Chondrocyte (in vitro differentiated cells): Measurements from ENCODE around the gene PHACTR1. TPM values are rescaled to one million over a fixed set of nuclear protein-coding genes. Genes with fewer than 3 reads are reported as not detected.

Experiments
- DNase-seq: peaks from one replicate; pipeline ENCODE4 v3.0.0; 2021; ENCODE audit warnings: mixed read lengths, low spot score
- H3K27ac Mint-ChIP-seq: one replicate; pipeline ENCODE4 v1.8.0; 2021; ENCODE audit warnings: mild to moderate bottlenecking, moderate library complexity, mixed read lengths; ENCODE audit not compliant: unreplicated experiment
- H3K27me3 Mint-ChIP-seq: 2 replicates; pipeline ENCODE4 v1.8.0; 2021; ENCODE audit warnings: low read depth, mixed read lengths
- H3K36me3 Mint-ChIP-seq: 2 replicates; pipeline ENCODE4 v1.8.0; 2021; ENCODE audit warnings: low read depth, mixed read lengths
- H3K4me1 Mint-ChIP-seq: 2 replicates; pipeline ENCODE4 v1.8.0; 2021; ENCODE audit warnings: low read depth, mild to moderate bottlenecking, mixed read lengths
- H3K4me3 Mint-ChIP-seq: one replicate; pipeline ENCODE4 v1.8.0; 2021; ENCODE audit warnings: mild to moderate bottlenecking, moderate library complexity, mixed read lengths; ENCODE audit not compliant: unreplicated experiment
- H3K9me3 Mint-ChIP-seq: 2 replicates; pipeline ENCODE4 v1.8.0; 2021; ENCODE audit warnings: low read depth, mixed read lengths
- CTCF ChIP-seq: fragments of 200-600 bp; sonication (generic); IDR thresholded peaks from 2 replicates; pipeline ENCODE4 v1.5.0; 2021; ENCODE audit warnings: antibody characterized with exemption, mild to moderate bottlenecking, moderate library complexity
- total RNA-seq: library from RNA; stranded (reverse); gene quantifications from 3 replicates; pipeline ENCODE4 v1.2.1, GENCODE V29; 2021

PHACTR1 gene
- total RNA-seq, 1 donor from 2014 or later = 2.1 TPM

- TF ChIP-seq CTCF = no peak
- H3K27me3 Mint-ChIP-seq = peaks cover 5% of the 10 kb centered on the region
- no peaks in the 10 kb centered on the region for H3K36me3 Mint-ChIP-seq
- H3K9me3 Mint-ChIP-seq = peaks cover 10% of the 10 kb centered on the region
- H3K4me3 Mint-ChIP-seq = no peak overlapping the region
- no peaks in the 10 kb centered on the region for H3K4me1 Mint-ChIP-seq
- no peak for DNase-seq
- H3K27ac Mint-ChIP-seq = no peak overlapping the region
Measured at GRCh38 chr6:12842114-12842513, 125.5 kb downstream of the PHACTR1 start.

GRCh38 chr6:12842658-12843057, 126.1 kb downstream of the PHACTR1 start:
- no peak for TF ChIP-seq CTCF
- Mint-ChIP-seq H3K4me1 (no peaks in the 10 kb centered on the region), H3K27me3 (peaks cover 5% of the 10 kb centered on the region), H3K9me3 (peaks cover 7% of the 10 kb centered on the region), H3K27ac (no peak overlapping the region), H3K4me3 (no peak overlapping the region), H3K36me3 (no peaks in the 10 kb centered on the region)
- DNase-seq = no peak

- H3K27ac Mint-ChIP-seq = no peak overlapping the region
- DNase-seq = no peak
- H3K4me1 Mint-ChIP-seq = no peaks in the 10 kb centered on the region
- H3K36me3 Mint-ChIP-seq = no peaks in the 10 kb centered on the region
- H3K4me3 Mint-ChIP-seq = no peak overlapping the region
- H3K27me3 Mint-ChIP-seq = peaks cover 5% of the 10 kb centered on the region
- peak; percentile 79 for TF ChIP-seq CTCF
- H3K9me3 Mint-ChIP-seq = no peaks in the 10 kb centered on the region
Measured at GRCh38 chr6:12844284-12845223, 128.0 kb downstream of the PHACTR1 start.

GRCh38 chr6:12845224-12846004, 128.8 kb downstream of the PHACTR1 start:
- no peak for TF ChIP-seq CTCF
- peaks cover 5% of the 10 kb centered on the region for H3K27me3 Mint-ChIP-seq
- no peak overlapping the region for H3K27ac Mint-ChIP-seq
- no peak overlapping the region for H3K4me3 Mint-ChIP-seq
- no peak for DNase-seq
- no peaks in the 10 kb centered on the region for H3K9me3 Mint-ChIP-seq
- no peaks in the 10 kb centered on the region for H3K4me1 Mint-ChIP-seq
- H3K36me3 Mint-ChIP-seq = no peaks in the 10 kb centered on the region
